COLO668 (cell line): ENCODE measurements around the gene MXD4.

ENCODE experiments used
- DNase-seq: peaks from one replicate; lab custom pipeline; 2025; ENCODE audit not compliant: unreplicated experiment; lab: John Stamatoyannopoulos, UW

The MXD4 gene

DNA sequence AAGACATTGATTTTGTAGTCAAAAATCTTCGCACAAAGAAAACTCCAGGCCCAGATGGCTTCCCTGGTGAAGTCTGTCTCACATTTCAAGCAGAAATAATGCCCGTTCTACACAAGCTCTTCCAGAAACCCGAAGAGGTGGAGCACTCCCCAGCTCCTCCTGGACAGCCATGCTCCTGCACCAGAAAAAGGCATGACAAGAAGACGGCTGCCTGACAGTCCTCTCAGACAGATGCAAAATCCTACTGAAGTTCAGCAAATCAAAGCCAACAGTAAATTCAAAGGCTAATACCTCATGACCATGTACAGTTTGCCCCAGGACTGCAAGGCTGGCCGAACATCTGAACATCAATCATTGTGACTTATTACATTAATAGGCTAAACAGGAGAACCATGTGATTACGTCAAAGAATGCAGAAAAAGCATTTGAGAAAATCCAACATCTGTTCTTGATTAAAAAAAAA lies 30.8 kb upstream of the MXD4 start:
- DNase-seq: no peak

DNA sequence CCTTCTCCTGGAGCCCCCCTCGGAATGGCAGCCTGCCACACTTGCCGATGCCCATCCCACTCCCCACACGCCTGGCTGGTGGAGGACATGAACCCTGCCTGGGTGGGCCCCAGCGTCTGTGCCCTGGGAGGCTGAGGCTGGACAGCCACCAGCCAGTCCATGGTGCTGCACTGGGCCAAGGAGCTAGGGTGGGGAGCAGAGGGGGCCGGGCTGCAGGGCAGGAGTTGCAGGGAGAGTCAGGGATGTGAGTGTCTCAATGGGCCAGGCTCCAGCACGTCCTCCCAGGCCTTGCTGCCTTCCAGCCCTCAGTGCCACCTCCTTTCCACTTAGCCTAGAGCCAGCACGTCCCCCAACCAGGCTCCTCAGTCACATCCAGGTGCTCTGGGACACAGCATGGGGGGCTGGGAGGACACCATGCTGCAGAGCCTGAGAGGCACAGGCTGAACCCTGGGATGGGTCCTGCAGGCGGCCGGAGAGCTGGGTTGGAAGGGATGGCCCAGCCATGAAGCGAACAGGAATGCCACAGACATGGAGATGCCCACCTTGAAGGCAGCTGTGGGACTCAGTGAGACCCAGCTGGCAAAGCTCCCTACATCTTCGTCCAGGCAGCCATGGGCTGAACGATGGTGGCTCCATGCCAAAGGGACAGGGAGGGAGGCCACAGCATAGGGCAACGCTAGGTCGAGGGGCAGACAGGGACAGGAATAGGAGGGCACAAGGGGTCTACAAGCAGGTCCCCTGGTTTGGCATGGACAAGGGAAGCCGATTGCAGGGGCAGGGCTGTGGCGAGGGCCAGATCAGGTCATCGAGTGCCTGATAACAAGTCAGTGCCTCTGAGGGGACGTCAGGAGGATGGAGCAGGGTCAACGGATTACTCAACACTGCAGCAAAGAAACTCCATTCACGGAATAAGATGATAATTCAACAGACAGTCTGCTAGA lies 30.1 kb upstream of the MXD4 start:
- no peak for DNase-seq

DNA sequence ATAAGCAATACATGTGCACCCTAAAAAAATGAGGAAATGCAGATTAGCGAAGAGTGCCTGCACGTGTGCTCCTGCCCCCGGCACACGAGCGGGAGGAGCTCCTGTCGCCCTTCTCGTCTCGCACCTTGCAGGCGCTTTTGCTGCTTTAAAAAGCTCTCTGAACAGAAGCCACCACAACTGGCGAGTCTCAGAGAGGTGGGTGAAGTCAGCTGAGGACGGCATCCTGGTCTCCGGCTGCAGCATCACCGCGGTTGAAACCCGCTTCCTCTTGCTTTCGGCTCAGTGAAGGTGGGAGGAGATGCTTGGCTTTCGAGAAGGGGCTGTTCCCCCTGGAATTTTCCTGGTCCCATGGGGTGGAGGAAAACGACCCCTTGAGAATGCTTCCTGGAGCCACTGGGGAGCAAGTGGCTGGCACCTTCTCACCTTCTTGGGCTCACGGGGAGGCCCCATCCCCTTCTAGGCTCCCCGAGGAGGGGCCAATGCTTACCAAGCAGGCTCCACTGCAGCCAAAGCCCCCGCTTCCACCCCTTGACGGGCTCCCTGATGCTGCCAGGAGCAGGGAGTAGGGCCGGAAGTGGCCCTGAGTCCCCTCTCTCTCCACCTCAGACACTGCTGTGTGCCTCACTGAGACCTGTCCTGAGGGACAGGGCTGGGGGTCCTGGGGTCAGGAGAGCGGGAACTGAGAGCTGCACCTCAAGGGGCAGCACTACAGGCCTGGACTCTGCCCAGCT lies 29.2 kb upstream of the MXD4 start:
- no peak for DNase-seq

GRCh38 chr4:2290488-2290887 lies 28.6 kb upstream of the MXD4 start:
- DNase-seq: no peak

DNA sequence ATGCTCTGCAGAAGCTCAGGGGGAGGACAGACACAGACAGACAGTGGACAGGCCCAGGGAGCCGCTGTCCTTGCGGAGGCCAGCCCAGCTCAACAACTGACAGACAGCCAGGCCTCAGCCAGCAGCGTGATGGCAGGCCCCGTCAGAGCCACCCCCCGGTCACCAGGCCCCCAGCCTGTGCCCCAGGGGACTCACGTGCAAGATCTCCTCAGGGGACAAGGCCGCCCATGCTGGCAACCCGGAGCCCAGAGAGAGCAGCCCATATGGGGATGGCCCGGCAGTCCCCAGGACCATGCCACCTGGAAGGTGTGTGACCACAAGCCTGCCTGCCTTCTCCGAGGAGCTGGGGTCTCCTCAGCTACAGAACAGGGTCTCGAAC lies 28.0 kb upstream of the MXD4 start:
- no peak for DNase-seq

DNA sequence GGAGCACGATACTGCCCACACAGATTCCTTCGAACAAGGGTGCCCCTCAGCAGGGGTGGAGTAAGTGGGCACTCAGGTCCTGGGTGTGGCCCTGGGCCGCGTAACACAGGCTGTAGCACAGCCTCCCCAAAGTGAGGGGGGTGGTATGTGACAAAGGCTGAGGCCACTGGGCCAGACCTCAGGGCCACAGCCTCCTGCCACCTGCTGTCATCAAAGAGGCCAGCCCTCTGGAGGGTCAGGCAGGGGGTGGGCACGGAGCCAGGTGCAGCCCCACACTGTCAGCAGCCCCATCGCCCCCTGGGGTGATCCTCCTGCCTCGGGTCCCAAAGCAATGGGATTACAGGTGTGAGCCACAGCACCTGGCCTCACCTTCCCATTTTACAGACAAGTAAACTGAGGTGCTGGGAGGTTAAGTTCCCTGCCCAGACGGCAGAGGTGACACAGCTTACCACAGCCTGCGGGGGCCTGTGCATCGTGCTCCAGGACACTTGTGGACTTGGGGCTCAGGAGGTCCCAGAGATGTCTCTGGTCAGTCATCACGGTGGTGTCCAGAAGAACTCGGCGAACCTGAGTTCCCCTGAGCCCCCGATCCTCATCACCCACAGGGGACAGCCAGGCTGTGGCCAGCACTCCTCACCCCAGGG lies 27.5 kb upstream of the MXD4 start:
- no peak for DNase-seq

GRCh38 chr4:2288051-2288541 lies 26.2 kb upstream of the MXD4 start:
- no peak for DNase-seq

DNA sequence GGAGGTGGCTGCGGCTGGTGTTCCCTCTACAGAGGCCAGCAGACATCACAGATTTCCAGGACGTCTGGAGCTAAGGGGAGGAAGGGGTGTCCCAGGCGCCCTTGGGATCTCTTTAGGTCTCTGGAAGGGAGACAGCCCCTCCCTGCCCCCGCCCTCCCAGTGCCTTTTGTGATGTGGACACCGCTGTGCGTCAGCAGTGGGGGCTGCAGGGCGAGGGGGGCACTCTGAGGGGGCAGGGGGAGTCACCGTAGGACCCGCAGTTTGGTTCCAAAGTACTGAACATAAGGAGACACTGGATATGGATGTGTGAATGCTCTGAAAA lies 25.6 kb upstream of the MXD4 start:
- no peak for DNase-seq

DNA sequence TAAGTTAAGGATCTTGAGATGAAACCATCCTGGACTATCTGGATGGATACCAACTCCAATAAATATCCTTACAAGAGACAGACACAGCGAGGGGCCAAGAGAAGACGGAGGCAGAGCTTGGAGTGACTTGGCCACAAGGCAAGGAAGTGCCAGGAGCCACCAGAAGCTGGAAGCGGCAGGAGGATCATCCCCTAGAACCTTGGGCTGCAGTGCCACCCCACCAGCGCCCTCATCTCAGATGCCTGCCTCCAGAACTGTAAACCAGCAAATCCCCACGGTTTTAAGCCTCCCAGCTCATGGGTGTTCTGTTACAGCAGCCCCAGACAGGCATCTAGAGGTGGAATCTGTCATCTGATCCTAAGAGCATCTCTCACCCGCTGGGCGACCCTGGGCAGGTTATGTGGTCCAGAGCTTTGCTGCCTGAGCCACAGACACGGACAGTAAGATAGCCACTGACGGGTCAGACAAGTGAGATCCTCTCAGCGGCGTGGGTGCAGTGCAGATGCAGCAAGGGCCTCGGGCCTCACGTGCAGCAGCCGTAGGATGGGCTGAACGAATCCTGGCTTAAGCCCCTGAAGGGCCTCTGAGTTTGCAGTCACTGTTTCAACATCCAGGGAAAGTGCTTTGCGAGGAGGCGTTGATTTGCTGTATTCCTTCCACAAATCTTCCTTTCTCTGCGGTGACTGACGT lies 25.1 kb upstream of the MXD4 start:
- peak; percentile 14 for DNase-seq

GRCh38 chr4:2285613-2286381 lies 23.9 kb upstream of the MXD4 start:
- DNase-seq: no peak

DNA sequence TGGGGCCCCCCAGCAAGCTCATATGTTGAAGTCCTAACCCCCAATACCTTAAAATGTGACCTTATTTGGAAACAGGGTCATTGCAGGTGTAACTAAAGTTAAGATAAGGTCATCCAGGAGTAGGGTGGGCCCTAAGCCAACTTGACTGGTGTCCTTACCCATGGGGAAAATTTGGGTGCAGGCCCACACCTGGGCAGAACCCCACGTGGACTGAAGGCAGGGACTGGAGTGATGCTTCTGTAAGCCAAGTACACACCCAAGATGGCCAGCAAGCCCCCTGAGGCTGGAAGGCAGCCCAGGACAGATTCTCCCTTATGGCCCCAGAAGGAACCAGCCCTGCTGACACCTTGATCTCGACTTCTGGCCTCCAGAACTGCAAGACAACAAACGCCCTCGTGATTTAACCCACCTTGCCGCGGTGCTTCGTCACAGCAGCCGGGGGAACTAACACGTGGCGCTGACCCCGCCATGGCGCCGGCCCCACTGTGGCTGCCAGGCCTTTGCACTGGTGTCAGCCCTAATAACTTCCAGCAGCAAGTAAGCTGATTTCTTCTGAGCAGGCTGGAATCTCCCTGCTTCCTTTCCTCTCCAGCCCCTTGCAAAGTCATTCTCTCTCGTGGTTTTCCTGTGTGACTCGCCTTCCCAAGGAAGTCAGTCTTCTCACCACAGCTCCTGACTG lies 23.2 kb upstream of the MXD4 start:
- no peak for DNase-seq

DNA sequence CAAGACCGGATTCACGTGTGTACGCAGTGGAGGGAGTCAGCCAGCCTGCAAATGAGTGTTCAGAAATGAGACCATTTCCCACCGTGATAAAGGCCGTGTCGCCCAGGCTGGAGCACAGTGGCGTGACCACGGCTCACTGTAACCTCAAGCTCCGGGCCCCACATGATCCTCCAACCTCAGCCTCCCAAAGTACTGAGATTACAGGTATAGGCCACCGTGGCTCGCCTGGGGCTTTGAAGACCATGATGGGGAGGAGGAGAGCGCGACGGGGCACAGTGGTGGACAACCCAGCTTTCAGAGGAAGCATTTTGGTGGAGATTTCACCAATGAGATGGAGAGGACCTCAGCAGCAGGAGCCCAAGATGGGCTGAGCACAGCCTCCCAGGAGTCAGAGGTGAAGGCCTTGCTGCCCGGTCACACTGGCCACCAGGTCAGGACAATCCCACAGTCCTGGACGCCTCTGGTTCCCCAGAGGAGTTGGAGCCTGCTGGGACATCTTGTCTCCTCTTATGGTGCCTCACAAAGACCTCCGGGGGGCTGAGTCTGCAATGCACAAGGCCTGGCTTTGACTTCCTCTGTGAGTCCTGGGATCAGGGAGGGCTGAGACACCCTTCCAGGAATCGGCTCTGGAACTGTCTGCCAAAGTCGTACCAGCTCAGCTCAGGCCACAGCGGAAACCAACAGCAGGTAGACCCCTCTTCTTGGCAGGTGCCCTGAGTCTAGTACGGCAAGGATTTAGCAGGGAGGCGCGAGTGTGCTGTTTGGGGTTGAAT lies 22.4 kb upstream of the MXD4 start:
- no peak for DNase-seq

- no peak for DNase-seq
Measured at GRCh38 chr4:2283199-2283711, 21.3 kb upstream of the MXD4 start.

- DNase-seq: peak; percentile 10
Measured at GRCh38 chr4:2281575-2282343, 19.9 kb upstream of the MXD4 start.

DNA sequence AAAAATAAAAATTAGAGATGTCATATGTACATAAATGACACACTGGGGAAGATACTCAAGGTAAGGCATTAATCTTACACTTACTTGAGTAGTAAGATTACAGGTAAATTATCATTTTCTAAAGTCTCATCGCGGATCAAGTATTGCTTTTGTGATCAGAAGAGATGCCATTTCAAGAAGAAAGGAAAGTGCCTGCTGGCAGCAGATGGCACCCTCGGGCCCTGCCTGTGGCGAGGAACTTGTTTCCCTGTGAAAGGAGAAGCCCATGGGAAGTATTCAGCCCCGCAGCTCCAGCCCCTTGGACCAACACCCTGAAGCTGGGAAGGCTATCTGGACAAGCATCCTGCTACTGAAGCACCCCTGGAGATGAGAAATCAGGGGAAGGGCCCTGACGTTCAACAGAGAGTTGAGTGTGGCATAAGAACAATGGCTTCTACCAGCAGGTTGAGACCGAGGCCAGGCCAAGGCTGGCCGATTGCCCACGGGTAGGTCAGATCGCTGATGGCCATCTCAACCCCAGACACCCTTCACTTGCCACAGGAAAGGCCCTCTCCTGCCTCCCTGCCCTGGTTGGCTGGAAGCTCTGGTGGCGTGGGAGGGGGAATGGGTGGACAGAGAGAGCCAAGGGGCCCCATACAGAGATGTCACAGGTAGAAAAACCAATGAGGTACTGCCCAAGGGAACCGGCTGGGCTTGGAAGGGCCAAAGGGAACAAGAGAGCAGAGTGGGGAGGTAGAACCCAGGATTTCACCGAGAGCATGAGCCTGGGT lies 18.8 kb upstream of the MXD4 start:
- peak; percentile 21 for DNase-seq

- no peak for DNase-seq
Measured at GRCh38 chr4:2277956-2278355, 16.0 kb upstream of the MXD4 start.

- no peak for DNase-seq
Measured at GRCh38 chr4:2276581-2277325, 14.8 kb upstream of the MXD4 start.
